GM12878 (cell line): ENCODE measurements around the gene ASIC1.

ENCODE experiments used
- CREB1 ChIP-seq: IDR thresholded peaks from 2 replicates; pipeline ENCODE4 v1.6.1; 2012; ENCODE audit warnings: low read depth, mild to moderate bottlenecking, inconsistent platforms
- FOXK2 ChIP-seq: fragments of 450-650 bp; IDR thresholded peaks from 2 replicates; pipeline ENCODE4 v1.6.1; 2017; ENCODE audit warnings: mild to moderate bottlenecking, moderate library complexity
- IKZF1 ChIP-seq: fragments of 450-650 bp; conservative IDR thresholded peaks from 2 replicates; pipeline ENCODE4 v1.6.1; 2017; ENCODE audit warnings: antibody characterized with exemption, mild to moderate bottlenecking
- POLR2AphosphoS5 ChIP-seq: IDR thresholded peaks from 2 replicates; pipeline ENCODE4 v1.6.1; 2011; ENCODE audit warnings: mild to moderate bottlenecking, low read length, inconsistent platforms
- YY1 ChIP-seq: IDR thresholded peaks from 2 replicates; pipeline ENCODE4 v1.6.1; 2011; ENCODE audit warnings: low read depth, mild to moderate bottlenecking, low read length
- TF ChIP-seq, protein P1 (sequence below), 3 experiments: IDR thresholded peaks in 2 of 3; conservative IDR thresholded peaks in 1 of 3; 2 replicates each; pipeline ENCODE4 v1.5.1; 2011; ENCODE audit warnings: low read depth in 3 of 3, low read length in 3 of 3, mild to moderate bottlenecking in 3 of 3, control low read depth in 2 of 3, moderate library complexity in 2 of 3, inconsistent platforms in 1 of 3, mixed read lengths in 1 of 3; ENCODE audit not compliant: control insufficient read depth in 2 of 3, insufficient read depth in 1 of 3; ENCODE audit errors: extremely low read depth in 1 of 3
- TF ChIP-seq, protein P2 (sequence below): fragments of 450-650 bp; IDR thresholded peaks from 2 replicates; pipeline ENCODE4 v1.6.1; 2016; ENCODE audit warnings: mild to moderate bottlenecking
- TF ChIP-seq, protein P3 (sequence below): IDR thresholded peaks from 2 replicates; pipeline ENCODE4 v1.6.1; 2012; ENCODE audit warnings: mild to moderate bottlenecking, low read depth, low read length
- TF ChIP-seq, protein P4 (sequence below): fragments of 450-650 bp; IDR thresholded peaks from 2 replicates; pipeline ENCODE4 v1.6.1; 2017; ENCODE audit warnings: mild to moderate bottlenecking, moderate library complexity

DNA sequence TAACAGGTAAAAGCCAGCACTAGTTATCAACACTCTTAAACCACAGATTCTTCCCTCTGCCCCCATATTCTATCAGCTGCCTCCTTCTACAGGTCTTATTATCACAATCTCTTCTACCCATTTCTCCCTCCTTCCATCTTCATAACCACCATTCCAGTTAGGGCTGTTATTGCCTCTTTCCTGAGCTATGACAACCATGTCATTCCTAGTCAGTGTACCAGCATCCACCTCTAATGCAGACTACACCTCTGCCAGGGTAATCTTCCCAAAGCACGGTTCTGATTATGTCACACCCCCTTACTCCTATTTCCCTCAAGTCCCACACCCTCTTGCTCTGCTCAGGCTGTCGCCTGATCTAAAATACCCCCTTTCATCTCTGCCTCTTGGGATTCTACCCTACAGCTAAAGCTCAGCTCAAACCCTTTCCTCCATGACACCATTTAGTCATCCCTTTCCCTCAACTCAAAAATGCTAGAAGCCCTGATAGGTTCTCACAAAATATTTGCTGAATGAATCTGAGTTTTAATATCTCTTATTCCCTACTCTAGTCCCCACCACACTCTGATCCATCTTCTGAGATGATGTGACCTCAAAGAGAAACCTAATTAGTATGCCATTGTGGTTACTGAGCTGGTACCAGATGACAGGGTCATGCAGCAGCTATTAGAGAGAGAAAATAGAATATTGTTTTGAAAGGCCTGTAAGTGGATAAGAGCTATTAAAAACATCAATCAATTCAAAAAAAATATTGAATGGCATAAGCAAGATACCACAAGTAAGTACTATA is 43.8 kb upstream of the ASIC1 start:
- TF ChIP-seq, protein P1, sequence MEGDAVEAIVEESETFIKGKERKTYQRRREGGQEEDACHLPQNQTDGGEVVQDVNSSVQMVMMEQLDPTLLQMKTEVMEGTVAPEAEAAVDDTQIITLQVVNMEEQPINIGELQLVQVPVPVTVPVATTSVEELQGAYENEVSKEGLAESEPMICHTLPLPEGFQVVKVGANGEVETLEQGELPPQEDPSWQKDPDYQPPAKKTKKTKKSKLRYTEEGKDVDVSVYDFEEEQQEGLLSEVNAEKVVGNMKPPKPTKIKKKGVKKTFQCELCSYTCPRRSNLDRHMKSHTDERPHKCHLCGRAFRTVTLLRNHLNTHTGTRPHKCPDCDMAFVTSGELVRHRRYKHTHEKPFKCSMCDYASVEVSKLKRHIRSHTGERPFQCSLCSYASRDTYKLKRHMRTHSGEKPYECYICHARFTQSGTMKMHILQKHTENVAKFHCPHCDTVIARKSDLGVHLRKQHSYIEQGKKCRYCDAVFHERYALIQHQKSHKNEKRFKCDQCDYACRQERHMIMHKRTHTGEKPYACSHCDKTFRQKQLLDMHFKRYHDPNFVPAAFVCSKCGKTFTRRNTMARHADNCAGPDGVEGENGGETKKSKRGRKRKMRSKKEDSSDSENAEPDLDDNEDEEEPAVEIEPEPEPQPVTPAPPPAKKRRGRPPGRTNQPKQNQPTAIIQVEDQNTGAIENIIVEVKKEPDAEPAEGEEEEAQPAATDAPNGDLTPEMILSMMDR (IDR thresholded peaks at IDR 0.05 in 2 of 3, conservative IDR thresholded peaks at IDR 0.05 in 1 of 3; ENCODE audit: control insufficient read depth in 2 of 3, extremely low read depth in 1 of 3, insufficient read depth in 1 of 3, low read depth in 3 of 3, low read length in 3 of 3) = no peak
- no peak for TF ChIP-seq POLR2AphosphoS5
- no peak for TF ChIP-seq YY1
- no peak for TF ChIP-seq IKZF1
- TF ChIP-seq, protein P2, sequence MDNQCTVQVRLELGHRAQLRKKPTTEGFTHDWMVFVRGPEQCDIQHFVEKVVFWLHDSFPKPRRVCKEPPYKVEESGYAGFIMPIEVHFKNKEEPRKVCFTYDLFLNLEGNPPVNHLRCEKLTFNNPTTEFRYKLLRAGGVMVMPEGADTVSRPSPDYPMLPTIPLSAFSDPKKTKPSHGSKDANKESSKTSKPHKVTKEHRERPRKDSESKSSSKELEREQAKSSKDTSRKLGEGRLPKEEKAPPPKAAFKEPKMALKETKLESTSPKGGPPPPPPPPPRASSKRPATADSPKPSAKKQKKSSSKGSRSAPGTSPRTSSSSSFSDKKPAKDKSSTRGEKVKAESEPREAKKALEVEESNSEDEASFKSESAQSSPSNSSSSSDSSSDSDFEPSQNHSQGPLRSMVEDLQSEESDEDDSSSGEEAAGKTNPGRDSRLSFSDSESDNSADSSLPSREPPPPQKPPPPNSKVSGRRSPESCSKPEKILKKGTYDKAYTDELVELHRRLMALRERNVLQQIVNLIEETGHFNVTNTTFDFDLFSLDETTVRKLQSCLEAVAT = no peak
- TF ChIP-seq, protein P3, sequence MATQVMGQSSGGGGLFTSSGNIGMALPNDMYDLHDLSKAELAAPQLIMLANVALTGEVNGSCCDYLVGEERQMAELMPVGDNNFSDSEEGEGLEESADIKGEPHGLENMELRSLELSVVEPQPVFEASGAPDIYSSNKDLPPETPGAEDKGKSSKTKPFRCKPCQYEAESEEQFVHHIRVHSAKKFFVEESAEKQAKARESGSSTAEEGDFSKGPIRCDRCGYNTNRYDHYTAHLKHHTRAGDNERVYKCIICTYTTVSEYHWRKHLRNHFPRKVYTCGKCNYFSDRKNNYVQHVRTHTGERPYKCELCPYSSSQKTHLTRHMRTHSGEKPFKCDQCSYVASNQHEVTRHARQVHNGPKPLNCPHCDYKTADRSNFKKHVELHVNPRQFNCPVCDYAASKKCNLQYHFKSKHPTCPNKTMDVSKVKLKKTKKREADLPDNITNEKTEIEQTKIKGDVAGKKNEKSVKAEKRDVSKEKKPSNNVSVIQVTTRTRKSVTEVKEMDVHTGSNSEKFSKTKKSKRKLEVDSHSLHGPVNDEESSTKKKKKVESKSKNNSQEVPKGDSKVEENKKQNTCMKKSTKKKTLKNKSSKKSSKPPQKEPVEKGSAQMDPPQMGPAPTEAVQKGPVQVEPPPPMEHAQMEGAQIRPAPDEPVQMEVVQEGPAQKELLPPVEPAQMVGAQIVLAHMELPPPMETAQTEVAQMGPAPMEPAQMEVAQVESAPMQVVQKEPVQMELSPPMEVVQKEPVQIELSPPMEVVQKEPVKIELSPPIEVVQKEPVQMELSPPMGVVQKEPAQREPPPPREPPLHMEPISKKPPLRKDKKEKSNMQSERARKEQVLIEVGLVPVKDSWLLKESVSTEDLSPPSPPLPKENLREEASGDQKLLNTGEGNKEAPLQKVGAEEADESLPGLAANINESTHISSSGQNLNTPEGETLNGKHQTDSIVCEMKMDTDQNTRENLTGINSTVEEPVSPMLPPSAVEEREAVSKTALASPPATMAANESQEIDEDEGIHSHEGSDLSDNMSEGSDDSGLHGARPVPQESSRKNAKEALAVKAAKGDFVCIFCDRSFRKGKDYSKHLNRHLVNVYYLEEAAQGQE = no peak
- TF ChIP-seq, protein P4, sequence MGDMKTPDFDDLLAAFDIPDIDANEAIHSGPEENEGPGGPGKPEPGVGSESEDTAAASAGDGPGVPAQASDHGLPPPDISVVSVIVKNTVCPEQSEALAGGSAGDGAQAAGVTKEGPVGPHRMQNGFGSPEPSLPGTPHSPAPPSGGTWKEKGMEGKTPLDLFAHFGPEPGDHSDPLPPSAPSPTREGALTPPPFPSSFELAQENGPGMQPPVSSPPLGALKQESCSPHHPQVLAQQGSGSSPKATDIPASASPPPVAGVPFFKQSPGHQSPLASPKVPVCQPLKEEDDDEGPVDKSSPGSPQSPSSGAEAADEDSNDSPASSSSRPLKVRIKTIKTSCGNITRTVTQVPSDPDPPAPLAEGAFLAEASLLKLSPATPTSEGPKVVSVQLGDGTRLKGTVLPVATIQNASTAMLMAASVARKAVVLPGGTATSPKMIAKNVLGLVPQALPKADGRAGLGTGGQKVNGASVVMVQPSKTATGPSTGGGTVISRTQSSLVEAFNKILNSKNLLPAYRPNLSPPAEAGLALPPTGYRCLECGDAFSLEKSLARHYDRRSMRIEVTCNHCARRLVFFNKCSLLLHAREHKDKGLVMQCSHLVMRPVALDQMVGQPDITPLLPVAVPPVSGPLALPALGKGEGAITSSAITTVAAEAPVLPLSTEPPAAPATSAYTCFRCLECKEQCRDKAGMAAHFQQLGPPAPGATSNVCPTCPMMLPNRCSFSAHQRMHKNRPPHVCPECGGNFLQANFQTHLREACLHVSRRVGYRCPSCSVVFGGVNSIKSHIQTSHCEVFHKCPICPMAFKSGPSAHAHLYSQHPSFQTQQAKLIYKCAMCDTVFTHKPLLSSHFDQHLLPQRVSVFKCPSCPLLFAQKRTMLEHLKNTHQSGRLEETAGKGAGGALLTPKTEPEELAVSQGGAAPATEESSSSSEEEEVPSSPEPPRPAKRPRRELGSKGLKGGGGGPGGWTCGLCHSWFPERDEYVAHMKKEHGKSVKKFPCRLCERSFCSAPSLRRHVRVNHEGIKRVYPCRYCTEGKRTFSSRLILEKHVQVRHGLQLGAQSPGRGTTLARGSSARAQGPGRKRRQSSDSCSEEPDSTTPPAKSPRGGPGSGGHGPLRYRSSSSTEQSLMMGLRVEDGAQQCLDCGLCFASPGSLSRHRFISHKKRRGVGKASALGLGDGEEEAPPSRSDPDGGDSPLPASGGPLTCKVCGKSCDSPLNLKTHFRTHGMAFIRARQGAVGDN = no peak
- TF ChIP-seq CREB1 = no peak
- no peak for TF ChIP-seq FOXK2
